Stimulated activated effector memory CD8-positive, alpha-beta T cell treated with anti-CD3 and anti-CD28 coated beads, Interleukin-12 subunit alpha, Interleukin-12 subunit beta, amount 100 ng/mL, for 72 hours (primary cell): ENCODE data around the gene ZNF574.
A peak's percentile ranks its signal among the peaks of the same experiment; 100 is the strongest.

ENCODE experiments used
- ATAC-seq: fragments of 150-1000 bp; cut with Tn5 transposase; 2 replicates; pipeline ENCODE4 v1.10.0; 2021
- DNase-seq, 2 donors: peaks; one replicate each; pipeline ENCODE4 v3.0.0; 2021 to 2022; ENCODE audit warnings: low spot score in 2 of 2
- H3K27ac Mint-ChIP-seq: one replicate; pipeline ENCODE4 v1.8.0; 2022; ENCODE audit warnings: mild to moderate bottlenecking, mixed read lengths
- H3K36me3 Mint-ChIP-seq: one replicate; pipeline ENCODE4 v1.8.0; 2022; ENCODE audit warnings: mild to moderate bottlenecking, mixed read lengths
- H3K4me1 Mint-ChIP-seq: one replicate; pipeline ENCODE4 v1.8.0; 2022; ENCODE audit warnings: mixed read lengths
- H3K4me3 Mint-ChIP-seq: one replicate; pipeline ENCODE4 v1.8.0; 2022; ENCODE audit warnings: mild to moderate bottlenecking, mixed read lengths
- H3K9me3 Mint-ChIP-seq: one replicate; pipeline ENCODE4 v1.8.0; 2022; ENCODE audit warnings: mixed read lengths

Gene ZNF574

GRCh38 chr19:42051166-42052115 is 24.5 kb upstream of the ZNF574 start:
- Mint-ChIP-seq H3K27ac (peak overlapping the region; percentile 67), H3K4me1 (peaks cover 22% of the 10 kb centered on the region), H3K4me3 (no peak overlapping the region), H3K9me3 (no peaks in the 10 kb centered on the region), H3K36me3 (no peaks in the 10 kb centered on the region)
- ATAC-seq (peak; percentile 97), DNase-seq (peak; percentile 9 to 69)

- no peaks in the 10 kb centered on the region for H3K36me3 Mint-ChIP-seq
- ATAC-seq (no peak), DNase-seq (no peak)
- no peak overlapping the region for H3K4me3 Mint-ChIP-seq
- H3K9me3 Mint-ChIP-seq: no peaks in the 10 kb centered on the region
- peak overlapping the region; percentile 67 for H3K27ac Mint-ChIP-seq
- H3K4me1 Mint-ChIP-seq: peaks cover 22% of the 10 kb centered on the region
Observed at GRCh38 chr19:42052241-42052863, 23.6 kb upstream of the ZNF574 start.

GRCh38 chr19:42053037-42053935 is 22.7 kb upstream of the ZNF574 start:
- no peak overlapping the region for H3K27ac Mint-ChIP-seq
- H3K4me3 Mint-ChIP-seq: no peak overlapping the region
- no peaks in the 10 kb centered on the region for H3K36me3 Mint-ChIP-seq
- peaks cover 22% of the 10 kb centered on the region for H3K4me1 Mint-ChIP-seq
- no peaks in the 10 kb centered on the region for H3K9me3 Mint-ChIP-seq
- no peak for ATAC-seq
- DNase-seq: no peak

GRCh38 chr19:42054205-42054604 is 21.8 kb upstream of the ZNF574 start:
- ATAC-seq: no peak
- Mint-ChIP-seq H3K4me1 (peaks cover 18% of the 10 kb centered on the region), H3K27ac (no peak overlapping the region)

GRCh38 chr19:42057846-42058245 is 18.1 kb upstream of the ZNF574 start:
- ATAC-seq (no peak), DNase-seq (no peak)
- no peaks in the 10 kb centered on the region for H3K9me3 Mint-ChIP-seq
- no peaks in the 10 kb centered on the region for H3K4me1 Mint-ChIP-seq
- no peak overlapping the region for H3K4me3 Mint-ChIP-seq
- H3K36me3 Mint-ChIP-seq: no peaks in the 10 kb centered on the region
- H3K27ac Mint-ChIP-seq: no peak overlapping the region

More at GRCh38 chr19:42054205-42054604, 21.8 kb upstream of the ZNF574 start:
- Mint-ChIP-seq H3K36me3 (no peaks in the 10 kb centered on the region), H3K9me3 (no peaks in the 10 kb centered on the region), H3K4me3 (no peak overlapping the region)
- no peak for DNase-seq

- ATAC-seq: no peak
- H3K36me3 Mint-ChIP-seq: no peaks in the 10 kb centered on the region
- no peaks in the 10 kb centered on the region for H3K4me1 Mint-ChIP-seq
- H3K9me3 Mint-ChIP-seq: no peaks in the 10 kb centered on the region
- H3K27ac Mint-ChIP-seq: no peak overlapping the region
- no peak overlapping the region for H3K4me3 Mint-ChIP-seq
- no peak for DNase-seq
Observed at GRCh38 chr19:42059196-42059595, 16.8 kb upstream of the ZNF574 start.

- no peak for ATAC-seq
- Mint-ChIP-seq H3K4me3 (no peak overlapping the region), H3K4me1 (no peaks in the 10 kb centered on the region), H3K9me3 (no peaks in the 10 kb centered on the region), H3K36me3 (no peaks in the 10 kb centered on the region), H3K27ac (no peak overlapping the region)
- DNase-seq: no peak
Observed at GRCh38 chr19:42060117-42060516, 15.8 kb upstream of the ZNF574 start.

GRCh38 chr19:42062381-42062780 is 13.6 kb upstream of the ZNF574 start:
- Mint-ChIP-seq H3K27ac (no peak overlapping the region), H3K36me3 (no peaks in the 10 kb centered on the region), H3K4me3 (no peak overlapping the region), H3K4me1 (no peaks in the 10 kb centered on the region), H3K9me3 (no peaks in the 10 kb centered on the region)
- ATAC-seq: no peak
- DNase-seq: no peak

GRCh38 chr19:42064432-42064831 is 11.5 kb upstream of the ZNF574 start:
- H3K9me3 Mint-ChIP-seq: no peaks in the 10 kb centered on the region
- H3K27ac Mint-ChIP-seq: no peak overlapping the region
- DNase-seq: no peak
- no peaks in the 10 kb centered on the region for H3K4me1 Mint-ChIP-seq
- H3K36me3 Mint-ChIP-seq: no peaks in the 10 kb centered on the region
- no peak for ATAC-seq
- H3K4me3 Mint-ChIP-seq: no peak overlapping the region

GRCh38 chr19:42065051-42065450 is 10.9 kb upstream of the ZNF574 start:
- no peaks in the 10 kb centered on the region for H3K9me3 Mint-ChIP-seq
- no peaks in the 10 kb centered on the region for H3K36me3 Mint-ChIP-seq
- no peak overlapping the region for H3K27ac Mint-ChIP-seq
- no peak overlapping the region for H3K4me3 Mint-ChIP-seq
- no peak for DNase-seq
- no peaks in the 10 kb centered on the region for H3K4me1 Mint-ChIP-seq
- no peak for ATAC-seq

- no peaks in the 10 kb centered on the region for H3K4me1 Mint-ChIP-seq
- DNase-seq (no peak), ATAC-seq (no peak)
- H3K36me3 Mint-ChIP-seq: no peaks in the 10 kb centered on the region
- no peak overlapping the region for H3K27ac Mint-ChIP-seq
- no peaks in the 10 kb centered on the region for H3K9me3 Mint-ChIP-seq
- no peak overlapping the region for H3K4me3 Mint-ChIP-seq
Observed at GRCh38 chr19:42065511-42065910, 10.5 kb upstream of the ZNF574 start.

- H3K9me3 Mint-ChIP-seq: no peaks in the 10 kb centered on the region
- DNase-seq (no peak), ATAC-seq (no peak)
- H3K27ac Mint-ChIP-seq: no peak overlapping the region
- H3K36me3 Mint-ChIP-seq: no peaks in the 10 kb centered on the region
- no peak overlapping the region for H3K4me3 Mint-ChIP-seq
- H3K4me1 Mint-ChIP-seq: no peaks in the 10 kb centered on the region
Observed at GRCh38 chr19:42066075-42066754, 9.8 kb upstream of the ZNF574 start.

- Mint-ChIP-seq H3K4me3 (no peak overlapping the region), H3K4me1 (no peaks in the 10 kb centered on the region), H3K36me3 (no peaks in the 10 kb centered on the region), H3K9me3 (no peaks in the 10 kb centered on the region), H3K27ac (no peak overlapping the region)
- ATAC-seq: peak; percentile 16
- DNase-seq: no peak
Observed at GRCh38 chr19:42067315-42067888, 8.6 kb upstream of the ZNF574 start.

GRCh38 chr19:42068361-42068755 is 7.6 kb upstream of the ZNF574 start:
- H3K4me3 Mint-ChIP-seq: no peak overlapping the region
- DNase-seq: no peak
- no peaks in the 10 kb centered on the region for H3K36me3 Mint-ChIP-seq
- no peak for ATAC-seq
- H3K27ac Mint-ChIP-seq: no peak overlapping the region
- H3K4me1 Mint-ChIP-seq: no peaks in the 10 kb centered on the region
- no peaks in the 10 kb centered on the region for H3K9me3 Mint-ChIP-seq
